ENCODE results near the gene LRG1. TPM values are rescaled to one million over a fixed set of nuclear protein-coding genes. Genes with fewer than 3 reads are reported as not detected.

Gene LRG1
- total RNA-seq, 1 donor from 2014 or later, result 14.9 TPM

DNA sequence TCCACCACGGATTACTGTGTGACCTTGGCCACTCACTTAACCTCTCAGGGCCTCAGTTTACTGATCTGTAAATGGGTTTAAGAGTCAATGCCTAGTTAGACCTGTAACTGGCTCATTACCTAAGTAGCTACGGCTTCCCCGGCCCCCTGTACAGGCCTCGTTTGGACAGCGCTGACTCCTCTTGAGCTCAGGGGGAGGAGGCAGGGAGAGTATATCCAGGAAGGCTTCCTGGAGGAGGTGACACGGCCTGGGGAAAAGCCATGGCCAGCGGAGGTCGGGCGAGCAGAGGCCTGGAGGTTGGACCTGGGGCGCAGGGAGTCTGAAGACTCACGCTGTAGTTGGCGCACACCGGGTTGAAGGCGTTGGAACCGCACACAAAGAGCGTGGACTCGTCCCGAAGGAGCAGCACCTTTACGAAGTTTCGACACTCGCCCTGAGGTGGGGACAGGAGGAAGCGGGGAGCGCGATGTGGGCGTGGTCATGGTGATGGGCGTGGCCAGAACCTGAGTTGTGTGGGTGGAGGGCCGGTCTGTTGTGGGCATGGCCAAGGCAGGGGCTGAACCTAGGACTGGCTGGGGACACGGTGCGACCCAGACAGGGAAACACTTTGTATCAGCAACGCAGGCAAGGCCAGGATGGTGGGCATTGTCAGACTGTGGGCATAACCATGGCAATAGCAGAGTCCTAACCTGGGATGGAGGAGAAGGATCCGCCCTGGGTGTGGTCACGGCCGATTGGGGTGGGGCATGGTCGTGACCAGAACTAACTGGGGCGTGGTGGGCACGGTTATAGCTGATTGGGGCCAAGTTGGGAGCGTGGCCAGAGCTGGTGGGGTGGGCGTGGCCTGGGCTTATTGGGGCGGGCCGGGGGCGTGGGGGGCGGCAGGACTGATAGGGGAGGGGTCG is 16.1 kb upstream of the LRG1 start:
- ATAC-seq (no peak), DNase-seq (no peak)
- intact Hi-C loops (cut with DNase I), result no loop called here
- no peak overlapping the region for H3K27ac ChIP-seq
- peaks cover 18% of the 10 kb centered on the region for H3K4me1 ChIP-seq
- H3K9me3 ChIP-seq, result no peaks in the 10 kb centered on the region
- H3K36me3 ChIP-seq, result peaks cover 26% of the 10 kb centered on the region
- TF ChIP-seq, protein P1, sequence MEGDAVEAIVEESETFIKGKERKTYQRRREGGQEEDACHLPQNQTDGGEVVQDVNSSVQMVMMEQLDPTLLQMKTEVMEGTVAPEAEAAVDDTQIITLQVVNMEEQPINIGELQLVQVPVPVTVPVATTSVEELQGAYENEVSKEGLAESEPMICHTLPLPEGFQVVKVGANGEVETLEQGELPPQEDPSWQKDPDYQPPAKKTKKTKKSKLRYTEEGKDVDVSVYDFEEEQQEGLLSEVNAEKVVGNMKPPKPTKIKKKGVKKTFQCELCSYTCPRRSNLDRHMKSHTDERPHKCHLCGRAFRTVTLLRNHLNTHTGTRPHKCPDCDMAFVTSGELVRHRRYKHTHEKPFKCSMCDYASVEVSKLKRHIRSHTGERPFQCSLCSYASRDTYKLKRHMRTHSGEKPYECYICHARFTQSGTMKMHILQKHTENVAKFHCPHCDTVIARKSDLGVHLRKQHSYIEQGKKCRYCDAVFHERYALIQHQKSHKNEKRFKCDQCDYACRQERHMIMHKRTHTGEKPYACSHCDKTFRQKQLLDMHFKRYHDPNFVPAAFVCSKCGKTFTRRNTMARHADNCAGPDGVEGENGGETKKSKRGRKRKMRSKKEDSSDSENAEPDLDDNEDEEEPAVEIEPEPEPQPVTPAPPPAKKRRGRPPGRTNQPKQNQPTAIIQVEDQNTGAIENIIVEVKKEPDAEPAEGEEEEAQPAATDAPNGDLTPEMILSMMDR (IDR thresholded peaks at IDR 0.05), result no peak
- peaks cover 6% of the 10 kb centered on the region for H3K27me3 ChIP-seq (ENCODE audit: low read depth)
- no peak overlapping the region for H3K4me3 ChIP-seq

DNA sequence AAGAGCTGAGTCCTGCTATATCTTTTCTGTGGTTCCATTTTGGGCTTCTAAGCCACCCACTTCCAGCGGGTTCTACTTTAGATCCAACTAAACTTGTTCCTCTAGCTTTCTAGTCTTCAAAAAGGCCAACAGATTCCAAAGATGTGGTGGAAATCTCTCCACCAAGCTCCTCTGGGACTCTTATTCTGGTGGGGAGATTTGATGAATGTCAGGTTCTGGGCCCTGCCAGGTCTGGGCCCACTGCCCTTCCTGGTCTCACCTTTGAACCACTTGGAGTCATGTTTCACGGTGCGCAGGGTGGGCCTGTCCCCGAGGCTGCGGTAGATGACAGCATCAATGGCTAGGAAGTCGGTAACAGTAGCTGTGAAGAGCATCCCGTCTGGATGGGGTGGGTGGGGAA is 14.9 kb upstream of the LRG1 start:
- Histone ChIP-seq H3K27me3 (ENCODE audit: low read depth) (peaks cover 6% of the 10 kb centered on the region), H3K27ac (no peak overlapping the region), H3K4me3 (no peak overlapping the region), H3K36me3 (peaks cover 37% of the 10 kb centered on the region), H3K9me3 (no peaks in the 10 kb centered on the region), H3K4me1 (peaks cover 14% of the 10 kb centered on the region)
- TF ChIP-seq, protein P1 (IDR thresholded peaks at IDR 0.05), result no peak
- DNase-seq (no peak), ATAC-seq (no peak)
- intact Hi-C loops (cut with DNase I), result no loop called here

DNA sequence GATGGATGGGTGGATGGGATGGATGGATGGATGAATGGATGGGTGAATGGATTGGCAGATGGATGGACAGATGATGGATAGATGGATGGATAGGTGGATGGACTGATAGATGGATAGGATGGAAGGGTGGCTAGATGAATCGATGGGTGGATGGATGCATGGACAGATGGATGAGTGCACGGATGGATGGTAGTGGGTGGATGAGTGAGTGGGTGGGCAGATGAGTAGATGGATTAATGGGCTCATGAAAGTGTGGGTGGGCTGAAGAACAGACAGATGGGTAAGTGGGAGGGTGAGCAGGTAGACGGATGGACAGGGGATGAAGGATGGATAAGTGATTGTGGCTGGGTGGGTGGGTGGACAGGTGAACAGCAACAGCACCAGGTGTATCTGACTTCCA is 13.9 kb upstream of the LRG1 start:
- TF ChIP-seq, protein P1 (IDR thresholded peaks at IDR 0.05), result no peak
- Histone ChIP-seq H3K27ac (no peak overlapping the region), H3K9me3 (no peaks in the 10 kb centered on the region), H3K4me1 (peaks cover 12% of the 10 kb centered on the region), H3K27me3 (ENCODE audit: low read depth) (peaks cover 6% of the 10 kb centered on the region), H3K4me3 (no peak overlapping the region), H3K36me3 (peaks cover 38% of the 10 kb centered on the region)
- DNase-seq, result no peak
- intact Hi-C loops (cut with DNase I), result no loop called here
- ATAC-seq, result no peak

DNA sequence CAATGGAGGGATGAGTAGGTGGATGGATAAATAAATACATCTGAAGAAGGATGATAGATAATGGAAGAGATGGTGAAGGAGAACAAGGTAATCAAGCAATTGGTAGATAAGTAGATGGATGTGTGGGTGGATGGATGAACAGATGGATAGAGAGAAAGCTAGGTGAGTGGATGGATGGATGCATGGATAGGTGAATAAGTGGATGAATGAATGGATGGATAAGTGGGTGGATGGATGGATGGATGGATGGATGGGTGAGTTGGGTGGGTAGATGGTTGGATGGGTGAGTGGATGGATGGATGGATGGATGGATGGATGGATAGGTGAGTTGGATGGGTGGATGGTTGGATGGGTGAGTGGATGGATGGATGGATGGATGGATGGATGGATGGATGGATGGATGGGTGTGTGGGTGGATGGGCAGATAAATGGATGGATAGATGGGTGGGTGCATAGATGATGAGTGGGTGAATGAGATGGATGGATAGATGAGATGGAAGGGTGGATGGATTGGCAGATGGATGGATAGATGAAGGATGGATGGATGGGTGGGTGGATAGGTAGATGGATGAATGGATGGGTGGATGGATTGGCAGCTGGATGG is 13.4 kb upstream of the LRG1 start:
- H3K4me1 ChIP-seq, result peaks cover 6% of the 10 kb centered on the region
- intact Hi-C loops (cut with DNase I), result no loop called here
- H3K4me3 ChIP-seq, result no peak overlapping the region
- no peak for DNase-seq
- peaks cover 43% of the 10 kb centered on the region for H3K36me3 ChIP-seq
- H3K27ac ChIP-seq, result no peak overlapping the region
- TF ChIP-seq, protein P1 (IDR thresholded peaks at IDR 0.05), result no peak
- H3K9me3 ChIP-seq, result no peaks in the 10 kb centered on the region
- no peak for ATAC-seq
- H3K27me3 ChIP-seq (ENCODE audit: low read depth), result peaks cover 6% of the 10 kb centered on the region

DNA sequence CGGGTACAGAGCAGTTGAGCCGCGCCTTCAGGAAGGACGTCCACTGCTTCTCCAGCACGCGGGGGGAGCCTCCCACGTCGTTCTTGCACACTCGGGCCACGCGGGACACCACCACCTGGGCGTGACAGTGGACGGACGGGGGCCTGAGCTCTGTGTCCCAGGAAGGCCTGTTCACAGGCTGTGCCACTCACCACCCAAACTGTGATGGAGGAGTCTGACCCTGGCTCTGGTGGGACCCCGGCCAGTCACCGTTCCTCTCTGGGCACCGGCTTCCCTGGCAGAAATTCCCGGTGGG is 12.6 kb upstream of the LRG1 start:
- no peak for ATAC-seq

More for the DNA sequence above, 12.6 kb upstream of the LRG1 start:
- Histone ChIP-seq H3K9me3 (no peaks in the 10 kb centered on the region), H3K4me1 (no peaks in the 10 kb centered on the region), H3K27me3 (ENCODE audit: low read depth) (peaks cover 6% of the 10 kb centered on the region), H3K36me3 (peaks cover 46% of the 10 kb centered on the region), H3K27ac (no peak overlapping the region), H3K4me3 (no peak overlapping the region)
- intact Hi-C loops (cut with DNase I), result no loop called here
- no peak for DNase-seq
- TF ChIP-seq, protein P1 (IDR thresholded peaks at IDR 0.05), result no peak
